Measurements from ENCODE around the gene RNASE8. TPM values are rescaled to one million over a fixed set of nuclear protein-coding genes. Genes with fewer than 3 reads are reported as not detected.
A peak's percentile ranks its signal among the peaks of the same experiment; 100 is the strongest.

RNASE8 gene
- total RNA-seq, 1 donor from 2014 or later = not detected

DNA sequence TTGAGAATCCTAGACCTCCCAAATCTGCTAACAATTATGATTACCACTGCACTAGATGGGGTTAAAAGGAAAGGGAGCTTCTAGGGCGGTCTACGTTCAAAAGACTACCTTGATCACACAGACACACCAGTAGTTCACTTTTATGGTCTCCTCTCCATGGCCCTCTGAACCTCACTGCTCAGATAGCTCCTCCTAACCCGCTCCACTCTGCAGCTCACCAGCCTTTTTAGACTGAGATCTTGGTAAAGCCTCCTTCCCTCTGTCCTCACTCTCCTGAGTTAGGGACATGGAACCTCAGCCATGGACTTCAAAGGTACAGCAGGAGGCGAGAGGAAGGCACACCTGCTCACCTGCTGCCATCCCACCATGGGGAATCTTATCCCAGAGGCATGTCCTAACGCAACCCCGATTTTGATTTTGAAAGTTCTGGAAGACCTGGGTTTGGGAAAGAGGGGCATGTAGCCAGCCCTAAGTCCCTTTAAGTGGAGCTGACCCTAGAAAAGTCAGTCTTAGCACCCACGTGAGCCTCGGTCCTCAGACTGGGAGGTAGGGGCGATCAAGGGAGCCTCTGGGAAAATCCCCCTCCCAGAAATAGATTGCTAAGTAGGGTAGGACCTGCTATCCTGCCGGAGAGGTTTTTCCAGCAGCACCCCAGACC is 39.5 kb downstream of the RNASE8 start:
- H3K9ac ChIP-seq (ENCODE audit: low read depth in 1 of 3, low read length in 3 of 3) = peak overlapping the region in 1 of 3 donors; percentile 40
- H3K36me3 ChIP-seq (ENCODE audit: control insufficient read depth in 3 of 3, insufficient read depth in 3 of 3, low read length in 3 of 3) = peaks cover 0 to 7% (median 4%) of the 10 kb centered on the region in 3 donors

DNA sequence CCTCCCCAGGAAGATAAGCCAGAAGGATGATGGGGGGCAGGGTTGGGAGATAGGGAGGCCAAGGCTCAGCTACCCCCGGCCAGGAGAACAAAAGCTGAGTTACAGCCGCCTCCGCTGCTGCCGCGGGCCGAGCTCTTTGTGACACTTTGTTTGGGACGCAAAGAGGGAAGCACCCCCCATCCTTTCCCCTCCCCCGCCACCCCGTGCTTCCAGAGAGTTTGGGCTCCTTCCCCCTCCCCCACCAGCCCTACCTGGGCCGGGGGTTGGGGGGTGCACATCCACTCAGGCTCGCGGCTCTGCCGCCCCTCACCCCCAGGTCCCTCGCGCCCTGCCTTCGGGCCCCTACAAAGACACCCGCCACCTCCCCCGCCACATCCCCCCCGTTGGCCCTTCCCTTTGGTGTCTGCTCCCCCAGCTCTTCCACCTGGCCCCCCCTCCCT is 40.0 kb downstream of the RNASE8 start:
- H3K9ac ChIP-seq (ENCODE audit: low read depth in 1 of 3, low read length in 3 of 3) = peak overlapping the region in 1 of 3 donors; percentile 40
- H3K27me3 ChIP-seq (ENCODE audit: control insufficient read depth in 3 of 3, insufficient read depth in 3 of 3, low read length in 3 of 3) = no peaks in the 10 kb centered on the region

More for the DNA sequence above, 39.5 kb downstream of the RNASE8 start:
- no peaks in the 10 kb centered on the region for H3K9me3 ChIP-seq (ENCODE audit: control insufficient read depth in 3 of 3, low read length in 3 of 3)
- H3K27ac ChIP-seq (ENCODE audit: low read depth, low read length) = peak overlapping the region; percentile 67
- H3K27me3 ChIP-seq (ENCODE audit: control insufficient read depth in 3 of 3, insufficient read depth in 3 of 3, low read length in 3 of 3) = no peaks in the 10 kb centered on the region
- H3K4me1 ChIP-seq (ENCODE audit: control insufficient read depth in 3 of 3, insufficient read depth in 3 of 3, low read length in 3 of 3) = peaks cover 17 to 28% (median 23%) of the 10 kb centered on the region in 3 donors
- peak overlapping the region; percentile 17 to 29 (median 24) for H3K4me3 ChIP-seq (ENCODE audit: low read length in 3 of 3)

DNA sequence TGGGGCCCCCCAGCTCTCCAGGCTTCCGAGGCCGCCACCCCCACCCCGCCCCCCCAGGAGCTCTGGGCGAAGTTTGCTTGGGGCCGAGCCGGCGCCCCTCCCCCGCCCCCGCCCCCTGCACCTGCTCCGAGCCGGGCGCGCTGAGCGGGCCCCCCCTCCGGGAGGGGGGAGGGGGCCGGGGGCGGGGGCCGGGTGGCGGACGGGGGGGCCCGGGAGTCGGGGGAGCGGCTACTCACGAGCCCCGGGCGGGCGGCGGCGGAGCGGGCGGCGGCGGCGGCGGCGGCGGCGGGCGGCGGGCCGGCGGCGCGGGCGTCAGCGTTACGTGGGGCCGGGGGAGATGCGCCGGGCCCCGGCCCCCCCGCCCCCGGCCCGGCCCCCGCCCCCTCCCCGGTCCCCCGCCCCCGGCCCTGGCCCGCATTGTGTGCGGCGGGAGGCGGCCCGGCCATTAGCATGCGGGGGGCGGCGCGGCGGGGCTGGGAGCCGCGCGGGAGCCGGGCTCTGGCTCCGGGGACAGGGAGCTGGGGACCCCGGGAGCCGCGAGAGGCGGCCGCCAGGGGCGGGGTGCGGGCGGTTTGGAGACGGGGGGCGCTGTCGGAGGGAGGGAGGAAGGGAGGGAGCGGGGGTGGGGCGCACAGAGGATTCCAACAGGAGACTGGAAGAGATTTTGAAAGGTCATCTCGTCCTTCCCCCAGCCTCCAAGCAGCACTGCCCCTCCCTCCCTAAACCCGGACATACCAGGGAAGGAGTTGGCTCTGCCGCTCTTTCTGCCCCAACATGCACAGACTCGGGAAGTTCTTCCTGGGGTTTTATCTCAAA is 40.7 kb downstream of the RNASE8 start, which contains the start of gene ZNF219:
Gene ZNF219 (minus strand): TSS at position 580 of the 816 bp plus-strand sequence. CDS start 5,064 bp downstream, outside the sequence.
- Histone ChIP-seq H3K9ac (ENCODE audit: low read depth in 1 of 3, low read length in 3 of 3) (peak within 1 kb of the TSS; percentile 74 to 82 (median 82)), H3K9me3 (ENCODE audit: control insufficient read depth in 3 of 3, low read length in 3 of 3) (no peaks in the 10 kb centered on the region), H3K27ac (ENCODE audit: low read depth, low read length) (peak within 1 kb of the TSS; percentile 84), H3K4me1 (ENCODE audit: control insufficient read depth in 3 of 3, insufficient read depth in 3 of 3, low read length in 3 of 3) (peaks cover 22 to 35% (median 25%) of the 10 kb centered on the region in 3 donors), H3K4me3 (ENCODE audit: low read length in 3 of 3) (peak within 1 kb of the TSS; percentile 76 to 86 (median 82)), H3K27me3 (ENCODE audit: control insufficient read depth in 3 of 3, insufficient read depth in 3 of 3, low read length in 3 of 3) (no peaks in the 10 kb centered on the region), H3K36me3 (ENCODE audit: control insufficient read depth in 3 of 3, insufficient read depth in 3 of 3, low read length in 3 of 3) (peaks cover 0 to 1% (median under 1%) of the 10 kb centered on the region in 3 donors)

More for the DNA sequence above, 40.0 kb downstream of the RNASE8 start:
- Histone ChIP-seq H3K36me3 (ENCODE audit: control insufficient read depth in 3 of 3, insufficient read depth in 3 of 3, low read length in 3 of 3) (peaks cover 0 to 4% (median 4%) of the 10 kb centered on the region in 3 donors), H3K4me3 (ENCODE audit: low read length in 3 of 3) (peak overlapping the region in 2 of 3 donors; percentile 24 to 29), H3K4me1 (ENCODE audit: control insufficient read depth in 3 of 3, insufficient read depth in 3 of 3, low read length in 3 of 3) (peaks cover 17 to 29% (median 22%) of the 10 kb centered on the region in 3 donors), H3K27ac (ENCODE audit: low read depth, low read length) (peak overlapping the region; percentile 67), H3K9me3 (ENCODE audit: control insufficient read depth in 3 of 3, low read length in 3 of 3) (no peaks in the 10 kb centered on the region)

DNA sequence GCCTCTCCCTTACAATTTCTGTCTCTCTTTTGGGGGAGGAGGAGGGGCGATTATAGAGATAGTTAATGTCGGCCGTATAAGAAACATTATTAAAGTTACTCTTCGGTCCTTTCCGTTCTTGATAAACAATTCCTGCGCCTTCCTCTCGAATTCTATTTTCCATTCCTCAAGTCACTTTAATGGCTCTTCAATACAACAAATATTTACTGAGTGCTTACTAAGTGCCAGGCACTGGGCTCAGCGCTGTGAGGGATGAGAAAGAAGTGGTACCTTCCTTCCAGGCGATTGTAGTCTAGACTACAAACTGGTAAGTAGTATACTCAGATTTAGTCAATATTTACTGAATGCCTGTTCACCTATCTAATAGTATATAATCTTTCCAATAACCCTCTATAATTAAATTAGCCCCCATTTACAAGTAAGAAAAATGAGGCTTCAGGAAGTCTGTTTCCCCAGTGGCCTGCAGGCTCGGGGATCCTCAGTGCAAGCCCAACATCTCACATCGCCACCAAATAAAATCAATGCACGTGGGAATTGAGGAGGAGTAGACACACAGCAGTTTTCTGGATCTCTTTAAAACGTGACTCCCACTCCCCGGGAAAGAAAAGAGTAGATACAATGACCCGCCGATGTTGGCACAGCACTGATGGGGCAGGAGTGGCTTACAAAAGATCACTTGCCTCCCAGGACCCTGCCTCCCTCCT is 41.4 kb downstream of the RNASE8 start:
- no peaks in the 10 kb centered on the region for H3K36me3 ChIP-seq (ENCODE audit: control insufficient read depth in 3 of 3, insufficient read depth in 3 of 3, low read length in 3 of 3)
- H3K27me3 ChIP-seq (ENCODE audit: control insufficient read depth in 3 of 3, insufficient read depth in 3 of 3, low read length in 3 of 3) = no peaks in the 10 kb centered on the region
- H3K9ac ChIP-seq (ENCODE audit: low read depth in 1 of 3, low read length in 3 of 3) = peak overlapping the region; percentile 74 to 82 (median 82)
- peak overlapping the region; percentile 84 for H3K27ac ChIP-seq (ENCODE audit: low read depth, low read length)
- no peaks in the 10 kb centered on the region for H3K9me3 ChIP-seq (ENCODE audit: control insufficient read depth in 3 of 3, low read length in 3 of 3)
- H3K4me1 ChIP-seq (ENCODE audit: control insufficient read depth in 3 of 3, insufficient read depth in 3 of 3, low read length in 3 of 3) = peaks cover 24 to 38% (median 26%) of the 10 kb centered on the region in 3 donors
- H3K4me3 ChIP-seq (ENCODE audit: low read length in 3 of 3) = peak overlapping the region; percentile 76 to 86 (median 82)

DNA sequence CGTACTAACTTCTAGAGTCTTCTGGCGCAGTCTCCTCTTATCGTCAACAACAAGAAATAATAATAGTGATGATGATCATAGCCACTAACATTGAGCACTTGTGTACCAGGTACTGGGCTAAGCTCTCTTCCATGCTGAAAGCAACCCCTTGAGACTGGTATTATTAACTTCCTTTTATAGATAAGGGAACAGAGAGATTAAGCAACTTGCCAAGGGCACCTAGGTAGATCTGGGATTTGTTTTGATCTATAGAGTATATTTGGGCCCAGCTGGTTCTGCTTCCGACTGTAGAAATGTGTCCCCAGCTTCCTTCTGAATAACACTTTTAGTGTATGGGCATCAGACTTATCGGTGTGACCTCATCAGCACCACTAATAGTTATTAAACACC is 42.0 kb downstream of the RNASE8 start:
- Histone ChIP-seq H3K9ac (ENCODE audit: low read depth in 1 of 3, low read length in 3 of 3) (peak overlapping the region in 1 of 3 donors; percentile 74), H3K4me1 (ENCODE audit: control insufficient read depth in 3 of 3, insufficient read depth in 3 of 3, low read length in 3 of 3) (peaks cover 27 to 44% (median 28%) of the 10 kb centered on the region in 3 donors), H3K27me3 (ENCODE audit: control insufficient read depth in 3 of 3, insufficient read depth in 3 of 3, low read length in 3 of 3) (no peaks in the 10 kb centered on the region), H3K27ac (ENCODE audit: low read depth, low read length) (no peak overlapping the region), H3K4me3 (ENCODE audit: low read length in 3 of 3) (peak overlapping the region in 2 of 3 donors; percentile 76 to 86), H3K9me3 (ENCODE audit: control insufficient read depth in 3 of 3, low read length in 3 of 3) (no peaks in the 10 kb centered on the region), H3K36me3 (ENCODE audit: control insufficient read depth in 3 of 3, insufficient read depth in 3 of 3, low read length in 3 of 3) (no peaks in the 10 kb centered on the region)

DNA sequence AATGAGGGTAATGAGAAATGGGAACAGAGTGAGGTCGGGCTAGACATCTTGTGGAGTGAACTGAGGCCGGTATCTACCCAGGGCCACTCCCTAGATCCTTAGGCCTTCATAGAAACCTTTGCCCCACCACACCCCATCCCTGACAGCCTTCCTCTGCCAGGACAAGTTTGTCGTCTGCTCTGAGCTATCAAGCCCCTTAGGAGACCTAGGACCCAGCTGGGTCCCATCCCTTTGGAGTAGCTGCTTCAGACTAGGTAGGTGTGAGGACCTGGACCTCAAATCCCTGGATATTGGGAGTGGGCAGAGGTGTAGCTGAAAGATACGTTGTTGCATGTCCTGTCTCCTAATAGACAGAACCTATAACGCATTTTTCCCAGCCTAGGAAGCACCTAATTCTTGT is 43.3 kb downstream of the RNASE8 start, which contains the start of gene TMEM253:
Gene TMEM253 (plus strand): TSS at position 136 of the 400 bp plus-strand sequence. CDS start 278 bp downstream, outside the sequence.
- Histone ChIP-seq H3K9me3 (ENCODE audit: control insufficient read depth in 3 of 3, low read length in 3 of 3) (no peaks in the 10 kb centered on the region), H3K4me3 (ENCODE audit: low read length in 3 of 3) (no peak within 1 kb of the TSS), H3K4me1 (ENCODE audit: control insufficient read depth in 3 of 3, insufficient read depth in 3 of 3, low read length in 3 of 3) (peaks cover 35 to 54% (median 36%) of the 10 kb centered on the region in 3 donors), H3K9ac (ENCODE audit: low read depth in 1 of 3, low read length in 3 of 3) (peak within 1 kb of the TSS in 1 of 3 donors; percentile 35), H3K27ac (ENCODE audit: low read depth, low read length) (no peak within 1 kb of the TSS), H3K36me3 (ENCODE audit: control insufficient read depth in 3 of 3, insufficient read depth in 3 of 3, low read length in 3 of 3) (no peaks in the 10 kb centered on the region), H3K27me3 (ENCODE audit: control insufficient read depth in 3 of 3, insufficient read depth in 3 of 3, low read length in 3 of 3) (no peaks in the 10 kb centered on the region)

DNA sequence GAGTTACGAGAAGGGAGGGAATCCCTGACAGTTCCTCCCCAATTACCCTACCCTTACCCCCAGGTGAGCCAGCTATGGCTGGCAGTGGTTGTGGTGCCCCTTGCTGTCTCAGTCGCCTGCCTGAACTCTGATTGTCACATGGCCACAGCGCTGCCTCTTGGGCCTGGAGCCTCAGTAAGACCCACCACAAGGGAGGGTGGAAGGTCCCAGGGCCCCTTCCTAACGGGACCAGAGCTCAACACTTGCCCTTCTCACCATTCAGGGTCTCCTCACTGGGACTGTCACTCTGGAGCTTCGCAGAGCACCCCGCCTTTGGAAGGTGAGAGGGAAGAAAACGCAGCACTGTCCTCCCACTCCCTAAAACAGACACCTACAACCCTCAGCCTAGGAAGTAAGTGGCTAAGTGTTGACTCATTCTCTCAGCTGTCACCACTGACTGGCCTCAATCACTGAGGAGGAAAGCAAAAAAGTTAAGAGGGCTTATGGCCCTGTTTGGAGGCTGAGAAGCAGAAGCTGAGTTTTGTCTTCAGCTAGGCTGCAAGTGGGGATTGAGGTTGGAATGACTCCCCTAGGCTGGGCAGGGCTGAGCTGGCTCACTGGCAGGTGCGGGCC is 44.3 kb downstream of the RNASE8 start:
- Histone ChIP-seq H3K9me3 (ENCODE audit: control insufficient read depth in 3 of 3, low read length in 3 of 3) (no peaks in the 10 kb centered on the region), H3K36me3 (ENCODE audit: control insufficient read depth in 3 of 3, insufficient read depth in 3 of 3, low read length in 3 of 3) (no peaks in the 10 kb centered on the region), H3K9ac (ENCODE audit: low read depth in 1 of 3, low read length in 3 of 3) (peak overlapping the region in 1 of 3 donors; percentile 35), H3K4me3 (ENCODE audit: low read length in 3 of 3) (no peak overlapping the region), H3K27ac (ENCODE audit: low read depth, low read length) (no peak overlapping the region), H3K4me1 (ENCODE audit: control insufficient read depth in 3 of 3, insufficient read depth in 3 of 3, low read length in 3 of 3) (peaks cover 40 to 56% (median 41%) of the 10 kb centered on the region in 3 donors), H3K27me3 (ENCODE audit: control insufficient read depth in 3 of 3, insufficient read depth in 3 of 3, low read length in 3 of 3) (no peaks in the 10 kb centered on the region)

DNA sequence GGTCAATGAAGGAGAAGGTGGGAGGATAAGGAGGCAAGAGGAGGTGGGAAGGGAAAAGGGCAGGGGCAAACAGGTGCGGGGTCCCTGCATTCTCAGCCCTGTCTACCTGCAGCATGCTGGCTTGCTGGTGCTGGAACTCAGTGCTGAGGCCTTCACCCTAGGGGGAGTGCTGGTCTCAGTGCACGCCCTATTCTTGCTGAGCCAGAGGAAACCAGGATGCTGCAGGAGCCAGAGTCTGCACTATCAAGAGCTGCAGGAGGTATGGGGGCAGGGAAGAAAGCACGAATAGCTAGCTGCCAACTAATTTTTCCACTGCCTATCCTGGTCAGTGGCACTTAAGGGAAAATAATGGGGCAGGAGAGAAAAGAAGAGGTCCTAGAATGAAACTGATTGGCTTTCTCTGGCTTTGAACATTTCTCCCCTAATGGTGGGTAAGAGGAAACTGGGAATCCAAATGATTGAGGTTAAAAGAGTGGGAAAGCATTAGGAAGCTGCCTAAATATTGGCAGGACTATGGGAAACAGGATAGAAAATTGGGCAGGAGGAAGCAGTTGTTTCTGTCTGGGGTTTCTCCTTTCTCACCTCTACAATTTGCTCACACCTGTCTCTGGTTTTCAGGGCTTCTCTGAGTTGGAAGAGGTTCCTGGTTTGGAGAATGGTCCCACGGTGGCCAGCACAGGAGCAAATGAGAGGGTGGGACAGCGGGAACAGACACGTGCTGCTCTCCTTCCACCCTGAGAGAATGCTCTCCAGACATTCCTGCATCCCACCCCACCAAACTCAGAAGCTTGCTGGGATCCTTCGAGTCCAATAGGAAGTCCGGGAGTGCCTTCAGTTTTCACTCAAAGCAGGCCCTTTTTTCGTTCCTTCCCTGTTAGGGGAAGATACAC is 45.1 kb downstream of the RNASE8 start:
- no peaks in the 10 kb centered on the region for H3K9me3 ChIP-seq (ENCODE audit: control insufficient read depth in 3 of 3, low read length in 3 of 3)
- peak overlapping the region; percentile 75 to 98 (median 88) for H3K4me3 ChIP-seq (ENCODE audit: low read length in 3 of 3)
- H3K27me3 ChIP-seq (ENCODE audit: control insufficient read depth in 3 of 3, insufficient read depth in 3 of 3, low read length in 3 of 3) = no peaks in the 10 kb centered on the region
- H3K4me1 ChIP-seq (ENCODE audit: control insufficient read depth in 3 of 3, insufficient read depth in 3 of 3, low read length in 3 of 3) = peaks cover 36 to 53% (median 43%) of the 10 kb centered on the region in 3 donors
- H3K9ac ChIP-seq (ENCODE audit: low read depth in 1 of 3, low read length in 3 of 3) = peak overlapping the region; percentile 90 to 99 (median 90)
- peak overlapping the region; percentile 98 for H3K27ac ChIP-seq (ENCODE audit: low read depth, low read length)
- no peaks in the 10 kb centered on the region for H3K36me3 ChIP-seq (ENCODE audit: control insufficient read depth in 3 of 3, insufficient read depth in 3 of 3, low read length in 3 of 3)
